Myocyte (in vitro differentiated cells): ENCODE measurements around the gene MAB21L2. TPM values are rescaled to one million over a fixed set of nuclear protein-coding genes. Genes with fewer than 3 reads are reported as not detected.

Experiments
- DNase-seq: peaks from one replicate; pipeline ENCODE4 v3.0.0-alpha.2; 2012; ENCODE audit warnings: low read depth
- total RNA-seq: library from RNA; depleted of rRNA; stranded (reverse); fragments of >200 nt; gene quantifications from 2 replicates; pipeline ENCODE4 v1.2.3, GENCODE V29; 2014

Gene MAB21L2
- total RNA-seq, 1 donor from 2014 or later, result 0.16 TPM

- DNase-seq, result no peak
These were observed 7.3 kb upstream of the MAB21L2 start for GRCh38 chr4:150574678-150575077.

DNA sequence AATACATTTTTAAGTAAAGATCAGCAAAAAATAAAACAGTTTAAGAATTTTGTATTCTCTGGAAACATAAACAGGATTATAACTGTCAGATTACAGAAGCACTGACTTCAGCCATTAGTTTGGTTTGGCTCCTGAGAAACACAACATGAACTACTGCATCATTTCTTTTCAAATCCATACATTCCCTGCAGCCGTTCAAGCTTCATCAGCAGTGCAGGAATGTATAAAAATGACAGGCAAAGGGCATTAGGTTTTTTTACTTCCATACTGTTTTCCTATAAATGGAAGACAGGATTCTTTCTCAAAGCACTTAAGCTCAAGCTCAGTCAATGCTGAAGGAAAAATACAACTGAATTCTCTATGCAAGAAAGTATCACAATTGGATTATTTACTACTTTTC, 4.2 kb upstream of the MAB21L2 start:
- DNase-seq, result no peak

GRCh38 chr4:150578745-150579501, 3.0 kb upstream of the MAB21L2 start:
- DNase-seq, result peak; percentile 78

- peak; percentile 64 for DNase-seq
These were observed 2.3 kb upstream of the MAB21L2 start for GRCh38 chr4:150579551-150580234.

DNA sequence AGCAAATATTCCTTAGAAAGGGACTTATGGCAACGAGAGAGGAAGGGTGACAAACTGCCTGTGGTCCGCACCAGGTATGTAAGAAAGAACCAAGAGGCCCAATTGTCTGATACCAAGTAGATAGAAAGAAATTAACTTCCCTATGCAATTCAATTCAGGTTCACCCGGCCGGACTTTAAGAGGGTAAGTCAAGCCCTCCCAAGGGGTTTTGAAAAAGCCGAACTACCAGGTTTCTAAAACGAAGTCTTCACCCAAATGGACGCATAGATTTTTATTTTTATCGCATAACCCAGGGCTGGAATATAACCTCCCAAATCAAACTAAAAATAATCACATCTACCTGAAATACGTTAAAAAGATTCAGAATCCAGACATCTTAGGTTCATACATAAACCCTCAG, 1.6 kb upstream of the MAB21L2 start:
- no peak for DNase-seq

GRCh38 chr4:150581056-150581605, 820 bp upstream of the MAB21L2 start:
- DNase-seq, result no peak

GRCh38 chr4:150581641-150582051, 305 bp upstream of the MAB21L2 start:
- no peak for DNase-seq

DNA sequence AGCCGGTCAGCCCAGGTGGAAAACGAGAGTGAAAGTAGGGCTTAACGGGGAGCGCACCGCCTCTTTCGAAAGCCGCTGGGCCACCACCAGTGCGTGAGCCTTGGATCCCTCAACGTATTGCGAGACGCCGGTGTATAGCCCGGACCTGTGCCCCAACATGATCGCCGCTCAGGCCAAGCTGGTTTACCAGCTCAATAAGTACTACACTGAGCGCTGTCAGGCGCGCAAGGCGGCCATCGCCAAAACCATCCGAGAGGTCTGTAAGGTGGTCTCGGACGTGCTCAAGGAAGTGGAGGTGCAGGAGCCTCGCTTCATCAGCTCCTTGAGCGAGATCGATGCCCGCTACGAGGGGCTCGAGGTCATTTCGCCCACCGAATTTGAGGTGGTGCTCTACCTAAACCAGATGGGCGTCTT, 929 bp downstream of the MAB21L2 start:
- no peak for DNase-seq

GRCh38 chr4:150583287-150584110, 1.5 kb downstream of the MAB21L2 start:
- DNase-seq, result no peak

DNA sequence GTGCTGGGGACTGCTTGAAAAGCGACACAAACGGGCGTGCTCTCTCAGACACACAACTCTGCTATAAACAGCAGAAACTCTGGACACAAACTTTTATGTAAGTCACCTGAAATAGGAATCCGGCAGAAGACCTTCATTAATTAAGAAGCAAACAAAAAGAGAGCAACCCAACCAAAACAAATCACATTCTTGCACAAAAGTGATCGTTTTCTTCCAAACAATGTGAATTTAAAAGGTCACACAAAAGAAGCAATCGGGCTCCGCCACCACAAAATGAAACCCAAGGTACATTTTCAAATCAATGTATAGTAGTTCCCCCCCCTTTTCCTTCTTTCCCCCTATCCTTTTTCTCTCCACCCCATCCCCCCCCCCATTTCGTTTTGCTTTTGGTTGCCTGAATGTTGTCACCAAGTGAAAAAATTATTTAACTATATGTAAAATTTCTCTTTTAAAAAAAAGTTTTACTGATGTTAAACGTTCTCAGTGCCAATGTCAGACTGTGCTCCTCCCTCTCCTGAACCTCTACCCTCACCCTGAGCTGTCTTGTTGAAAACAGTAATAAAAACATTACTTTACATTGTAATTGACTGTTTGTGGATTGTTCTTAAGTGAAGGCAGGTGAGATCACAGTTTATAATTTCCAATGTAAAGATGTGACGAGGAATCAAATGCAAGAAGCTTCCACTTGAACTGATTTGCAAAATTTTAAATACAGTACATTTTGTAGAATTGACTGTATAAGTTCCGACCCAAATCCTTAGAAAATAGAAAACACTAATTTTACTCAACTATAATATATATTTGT, 2.4 kb downstream of the MAB21L2 start:
- DNase-seq, result no peak

DNA sequence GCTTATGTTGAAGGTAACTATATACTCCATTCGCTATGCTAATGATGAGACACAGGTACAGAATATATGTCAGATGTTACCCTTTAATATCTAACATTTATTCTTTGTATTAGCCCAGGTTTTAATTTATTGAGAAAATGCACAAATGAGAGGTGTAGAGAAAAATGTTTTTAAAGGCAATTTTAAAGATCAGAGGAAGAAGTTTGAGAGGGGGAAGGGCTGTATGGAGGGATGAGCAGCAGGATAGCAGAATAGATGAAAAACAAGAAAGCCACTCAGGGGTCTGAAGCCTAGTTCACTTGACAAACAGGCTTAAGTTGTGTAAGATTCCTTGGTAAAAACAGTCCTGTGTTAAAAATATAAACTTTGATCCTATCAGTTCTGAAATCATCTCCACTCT, 3.7 kb downstream of the MAB21L2 start:
- no peak for DNase-seq

- no peak for DNase-seq
These were observed 4.3 kb downstream of the MAB21L2 start for GRCh38 chr4:150586162-150586810.

DNA sequence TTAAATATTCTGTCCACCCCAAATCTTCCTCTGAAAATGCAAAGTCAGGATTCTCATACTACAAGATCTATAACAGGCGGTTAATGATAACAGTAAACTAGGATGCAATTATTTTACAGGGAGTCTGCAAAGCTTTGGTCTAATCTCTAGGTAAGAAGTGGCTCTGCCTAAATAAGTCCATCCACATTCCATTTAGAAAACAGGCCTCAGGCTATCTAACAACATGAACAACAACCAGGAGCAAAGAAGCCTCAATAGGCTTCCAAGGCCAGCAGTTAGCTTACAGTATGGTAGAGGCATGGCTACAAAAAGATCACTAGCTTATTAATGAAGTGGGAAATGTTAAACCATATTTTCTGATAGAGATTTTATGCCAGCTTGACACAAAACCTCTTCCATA, 6.4 kb downstream of the MAB21L2 start:
- no peak for DNase-seq

DNA sequence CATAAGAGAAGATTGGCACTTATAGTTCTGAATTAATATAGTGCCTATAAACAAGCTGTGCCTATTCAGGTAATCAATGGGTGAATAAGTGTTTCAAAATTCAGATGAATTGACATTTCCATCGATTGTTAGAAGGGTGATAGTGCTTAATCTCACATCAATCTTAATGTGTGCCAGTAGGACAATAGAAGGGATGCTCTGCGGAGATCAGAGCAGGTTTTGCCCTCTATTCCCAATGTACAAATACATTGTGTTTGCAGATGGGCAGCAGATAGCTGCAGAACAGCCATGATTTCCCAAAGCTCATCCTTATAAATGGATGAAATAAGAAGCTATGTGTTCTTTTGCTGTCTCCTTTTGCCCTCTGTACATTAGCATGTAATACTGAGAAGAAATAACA, 7.2 kb downstream of the MAB21L2 start:
- DNase-seq, result no peak

DNA sequence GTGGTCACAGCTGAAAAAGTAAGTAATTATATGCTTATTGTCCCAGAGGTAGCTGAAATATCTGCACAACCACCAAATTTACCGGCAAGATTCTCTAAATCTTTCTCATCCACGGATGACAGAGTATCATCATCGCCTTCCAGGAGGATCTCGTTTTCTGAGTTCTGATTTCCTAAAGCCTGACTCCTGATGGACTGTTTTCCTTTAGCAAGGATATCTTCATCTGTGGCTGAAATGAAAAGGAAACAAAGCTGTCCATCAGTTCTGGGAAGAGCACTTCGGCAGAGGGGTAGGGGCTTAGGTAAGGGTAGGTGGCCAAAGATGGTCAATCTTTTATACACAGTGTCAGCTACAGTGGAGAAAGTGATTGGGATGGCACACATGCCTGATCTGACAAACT, 8.7 kb downstream of the MAB21L2 start:
- no peak for DNase-seq

- no peak for DNase-seq
These were observed 9.5 kb downstream of the MAB21L2 start for GRCh38 chr4:150591406-150591805.

DNA sequence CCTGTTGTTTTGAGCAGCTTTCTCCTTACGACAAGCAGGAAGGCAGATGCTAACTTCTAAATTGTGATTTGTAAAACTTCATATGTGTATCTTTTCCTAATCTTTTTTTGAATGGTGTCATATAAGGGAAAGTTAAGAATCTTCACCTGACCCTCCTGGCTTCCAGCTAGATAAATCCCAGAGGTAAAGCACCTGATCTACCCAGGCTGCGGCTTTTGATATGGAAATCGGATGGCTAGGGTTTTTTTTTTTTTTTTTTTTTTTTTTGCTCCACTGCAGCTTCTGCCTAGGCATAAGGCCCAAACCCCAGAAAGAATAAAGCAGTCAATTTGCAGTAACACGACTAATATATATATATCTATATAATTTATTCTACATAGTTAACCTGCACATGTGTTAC, 10.0 kb downstream of the MAB21L2 start:
- DNase-seq, result no peak

DNA sequence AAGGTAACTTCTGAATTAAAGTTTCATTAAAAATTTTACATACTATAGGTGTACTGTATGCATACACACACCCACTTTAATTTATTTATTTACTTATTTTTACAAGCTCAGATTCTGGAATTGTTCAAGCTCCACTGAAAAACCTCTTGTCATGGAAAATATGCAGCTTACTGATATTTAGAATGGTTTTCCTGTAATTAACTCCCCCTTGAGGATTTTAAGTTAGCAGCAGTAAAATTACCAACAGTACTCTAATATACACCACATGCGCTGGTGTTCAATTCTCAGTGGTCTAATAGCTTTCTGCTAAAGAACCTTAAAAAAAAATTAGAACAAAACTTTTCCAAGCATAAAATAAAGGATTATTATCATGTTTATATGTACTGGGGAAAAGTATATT, 12.0 kb downstream of the MAB21L2 start:
- peak; percentile 23 for DNase-seq

GRCh38 chr4:150598909-150599308, 17.0 kb downstream of the MAB21L2 start:
- DNase-seq, result no peak

- DNase-seq, result no peak
These were observed 17.6 kb downstream of the MAB21L2 start for GRCh38 chr4:150599547-150599946.
